Left ventricle myocardium inferior (tissue), 1 donor: ENCODE results near the gene FILIP1. TPM values are rescaled to one million over a fixed set of nuclear protein-coding genes. Genes with fewer than 3 reads are reported as not detected.
A peak's percentile ranks its signal among the peaks of the same experiment; 100 is the strongest.

Experiments used
- DNase-seq: peaks from one replicate; pipeline ENCODE4 v3.0.0-alpha.2; 2020
- H3K27ac ChIP-seq: fragments of 200-600 bp; replicated peaks from 2 replicates; pipeline ENCODE4 v1.8.0; 2021
- H3K27me3 ChIP-seq: fragments of 200-600 bp; 2 replicates; pipeline ENCODE4 v1.8.0; 2021; ENCODE audit warnings: low read depth
- H3K36me3 ChIP-seq: fragments of 200-600 bp; 2 replicates; pipeline ENCODE4 v1.8.0; 2021
- H3K4me1 ChIP-seq: fragments of 200-600 bp; 2 replicates; pipeline ENCODE4 v1.8.0; 2021
- H3K4me3 ChIP-seq: fragments of 200-600 bp; 2 replicates; pipeline ENCODE4 v1.8.0; 2021; ENCODE audit warnings: mild to moderate bottlenecking, moderate library complexity
- H3K9me3 ChIP-seq: fragments of 200-600 bp; replicated peaks from 2 replicates; pipeline ENCODE4 v1.8.0; 2021
- CTCF ChIP-seq: fragments of 200-600 bp; IDR thresholded peaks from 2 replicates; pipeline ENCODE4 v1.8.0; 2021; ENCODE audit warnings: antibody characterized with exemption, mild to moderate bottlenecking, borderline replicate concordance
- intact Hi-C: fragments of 100-400 bp; cut with micrococcal nuclease; formaldehyde crosslinking; loops from one replicate; pipeline ENCODE4 v1.11.0; 2022
- total RNA-seq: library from RNA; stranded (reverse); fragmentation: NEBNext Ultra II Directional; extraction: Animal tissue kit (Norgen Biotek cat#: 25700); gene quantifications from one replicate; pipeline ENCODE4 v1.2.1, GENCODE V29; 2021
- donor health status: DM: no; HTN: yes; CAD: no; lungs with severe emphysema.

The FILIP1 gene
- total RNA-seq, 1 donor from 2014 or later, result 173 TPM

GRCh38 chr6:75516757-75517156, 23.2 kb upstream of the FILIP1 start:
- Histone ChIP-seq H3K27ac (no peak overlapping the region), H3K4me3 (no peak overlapping the region), H3K27me3 (no peaks in the 10 kb centered on the region), H3K36me3 (no peaks in the 10 kb centered on the region), H3K9me3 (no peaks in the 10 kb centered on the region), H3K4me1 (no peaks in the 10 kb centered on the region)
- TF ChIP-seq CTCF, result no peak
- intact Hi-C loops, result loop anchor here (10.0 kb wide), 1 partner anchor 152 kb away; no protein-coding TSS in a partner anchor
- DNase-seq, result no peak

GRCh38 chr6:75512591-75512990, 19.0 kb upstream of the FILIP1 start:
- H3K4me1 ChIP-seq, result no peaks in the 10 kb centered on the region
- no peaks in the 10 kb centered on the region for H3K9me3 ChIP-seq
- H3K27me3 ChIP-seq, result no peaks in the 10 kb centered on the region
- no peak overlapping the region for H3K27ac ChIP-seq
- no peak for DNase-seq
- intact Hi-C loops, result loop anchor here (10.0 kb wide), 1 partner anchor 148 kb away; no protein-coding TSS in a partner anchor
- no peaks in the 10 kb centered on the region for H3K36me3 ChIP-seq
- H3K4me3 ChIP-seq, result no peak overlapping the region
- no peak for TF ChIP-seq CTCF

GRCh38 chr6:75505424-75505823, 11.8 kb upstream of the FILIP1 start:
- intact Hi-C loops, result loop anchor here (5.0 kb wide), 1 partner anchor 208 kb away; no protein-coding TSS in a partner anchor
- Histone ChIP-seq H3K4me3 (no peak overlapping the region), H3K27me3 (no peaks in the 10 kb centered on the region), H3K27ac (no peak overlapping the region), H3K36me3 (no peaks in the 10 kb centered on the region), H3K4me1 (peaks cover 14% of the 10 kb centered on the region), H3K9me3 (no peaks in the 10 kb centered on the region)
- TF ChIP-seq CTCF, result no peak
- DNase-seq, result no peak

- intact Hi-C loops, result loop anchor here (5.0 kb wide), 1 partner anchor 207 kb away; no protein-coding TSS in a partner anchor
- Histone ChIP-seq H3K27me3 (no peaks in the 10 kb centered on the region), H3K27ac (peak overlapping the region; percentile 2), H3K4me1 (peaks cover 14% of the 10 kb centered on the region), H3K4me3 (no peak overlapping the region), H3K9me3 (no peaks in the 10 kb centered on the region), H3K36me3 (no peaks in the 10 kb centered on the region)
- no peak for DNase-seq
- peak; percentile 69 for TF ChIP-seq CTCF
These were observed 11.0 kb upstream of the FILIP1 start for GRCh38 chr6:75504465-75505222.

- TF ChIP-seq CTCF, result no peak
- Histone ChIP-seq H3K27me3 (no peaks in the 10 kb centered on the region), H3K27ac (peak overlapping the region; percentile 40), H3K36me3 (no peaks in the 10 kb centered on the region), H3K4me3 (no peak overlapping the region), H3K4me1 (peaks cover 23% of the 10 kb centered on the region), H3K9me3 (no peaks in the 10 kb centered on the region)
- no peak for DNase-seq
- intact Hi-C loops, result no loop called here
These were observed 9.7 kb upstream of the FILIP1 start for GRCh38 chr6:75503291-75503690.
